PC-9 (cell line): Measurements from ENCODE around the gene CPT1C.

Experiments used
- CTCF ChIP-seq: fragments of 200-600 bp; sonication (generic); conservative IDR thresholded peaks from 2 replicates; pipeline ENCODE4 v1.6.1; 2017; ENCODE audit warnings: mixed run types, antibody characterized with exemption, mild to moderate bottlenecking, moderate library complexity
- EZH2 ChIP-seq: fragments of 200-600 bp; sonication (generic); IDR thresholded peaks from 2 replicates; pipeline ENCODE4 v1.8.0; 2017; ENCODE audit warnings: antibody characterized with exemption, low read depth

DNA sequence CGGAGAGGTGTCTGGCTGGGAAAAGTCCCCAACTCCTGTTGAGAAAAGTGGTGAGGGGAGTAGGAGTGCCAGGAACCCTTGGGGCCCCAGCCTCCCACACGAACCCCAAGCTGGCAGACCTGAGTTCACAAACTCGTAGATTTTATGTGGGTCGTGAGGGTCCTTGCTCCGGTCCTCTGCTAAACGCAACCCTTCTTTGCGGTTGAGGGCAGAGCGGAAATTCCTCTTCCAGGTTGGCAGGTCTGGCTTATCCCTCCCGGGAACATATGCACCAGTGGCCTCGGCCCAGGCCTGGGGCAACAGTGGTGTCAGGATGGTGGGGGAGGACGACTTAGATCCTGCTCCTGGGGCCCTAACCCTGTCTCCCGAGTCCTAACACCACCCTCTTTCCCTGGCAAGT lies 27.7 kb upstream of the CPT1C start:
- no peak for TF ChIP-seq CTCF
- no peak for TF ChIP-seq EZH2
